Smooth muscle cell of the brain vasculature (primary cell): ENCODE measurements around the gene RMRP.
"Not testable (repeated sequence)": the region's sequence is repeated elsewhere in the genome, so short reads cannot be mapped to it uniquely, and the experiment has no call there.

Source experiments
- DNase-seq: peaks from one replicate; pipeline ENCODE4 v3.0.0-alpha.2; 2012; ENCODE audit warnings: low read depth, low spot score

Gene RMRP

DNA sequence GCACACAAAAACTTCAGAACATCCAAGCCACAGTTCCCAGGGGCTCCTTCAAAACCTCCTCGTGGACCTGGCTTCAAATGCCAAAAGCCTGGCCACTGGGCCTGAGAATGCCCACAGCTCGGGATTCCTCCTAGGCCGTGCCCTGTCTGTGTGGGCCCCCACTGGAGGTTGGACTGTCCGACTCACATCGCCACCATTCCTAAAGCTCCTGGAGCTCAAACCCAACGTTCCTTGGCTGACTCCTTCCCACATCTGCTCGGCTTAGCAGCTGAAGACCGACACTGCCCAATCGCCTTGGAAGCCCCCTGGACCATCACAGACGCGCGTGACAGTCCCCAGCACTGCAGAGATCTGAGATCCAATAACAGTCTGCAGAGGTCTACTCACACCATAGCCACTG lies 14.8 kb downstream of the RMRP start:
- no peak for DNase-seq

DNA sequence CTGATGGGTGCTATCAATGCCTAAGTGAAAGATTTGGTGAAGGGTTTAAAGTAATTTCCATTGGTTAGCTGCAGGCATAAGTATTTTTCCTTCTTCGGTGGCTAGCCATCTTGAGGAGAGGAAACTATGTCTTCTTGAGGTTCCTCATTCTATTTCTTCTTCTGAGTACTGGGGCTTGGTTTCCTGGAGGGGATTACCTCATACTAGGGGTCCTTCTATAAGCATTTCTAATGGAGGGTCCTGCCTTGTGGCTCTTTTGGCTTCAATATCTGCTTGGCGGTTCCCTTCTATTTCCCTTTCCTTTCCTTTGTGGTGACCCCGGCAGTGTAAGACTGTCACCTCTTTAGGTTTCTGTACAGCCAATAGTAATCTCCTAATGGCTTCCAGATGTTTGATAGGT lies 16.3 kb downstream of the RMRP start:
- not testable (repeated sequence) for DNase-seq

DNA sequence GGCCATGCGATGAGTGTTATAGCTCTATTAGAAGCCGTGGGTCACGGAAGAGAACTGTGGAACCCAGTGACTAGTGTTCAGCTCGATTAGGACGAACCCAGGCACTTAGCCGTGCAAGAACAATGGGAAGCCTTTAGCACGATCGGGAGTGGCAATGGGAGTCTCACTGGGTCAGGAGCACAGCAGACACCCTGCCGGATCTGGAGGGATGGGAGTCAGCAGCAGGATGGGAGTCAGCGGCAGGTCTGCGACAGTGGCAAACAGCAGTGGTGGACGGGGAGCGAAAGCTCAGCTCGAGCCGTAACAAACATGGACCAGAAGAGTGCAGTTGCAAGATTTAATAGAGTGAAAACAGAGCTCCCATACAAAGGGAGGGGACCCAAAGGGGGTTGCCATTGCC lies 17.4 kb downstream of the RMRP start:
- DNase-seq = not testable (repeated sequence)

DNA sequence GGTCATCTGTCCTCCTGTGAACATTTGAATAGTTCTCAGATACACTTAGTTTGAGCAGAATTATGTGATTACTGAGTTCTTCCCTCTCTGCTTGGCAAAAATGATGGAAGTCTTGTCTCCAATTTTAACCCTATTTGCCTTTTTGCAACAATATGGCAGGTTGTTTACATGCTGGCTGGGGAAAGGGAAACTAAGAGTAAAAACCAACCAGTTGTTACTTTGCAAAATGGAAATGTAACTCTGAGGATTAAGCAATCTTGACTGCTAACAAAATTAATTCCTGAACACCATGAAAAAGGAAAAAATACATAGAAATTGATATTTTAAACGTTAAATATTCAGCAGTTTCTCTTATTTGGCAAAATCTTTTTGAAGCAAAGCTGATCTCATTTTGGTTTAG lies 18.2 kb downstream of the RMRP start:
- no peak for DNase-seq

DNA sequence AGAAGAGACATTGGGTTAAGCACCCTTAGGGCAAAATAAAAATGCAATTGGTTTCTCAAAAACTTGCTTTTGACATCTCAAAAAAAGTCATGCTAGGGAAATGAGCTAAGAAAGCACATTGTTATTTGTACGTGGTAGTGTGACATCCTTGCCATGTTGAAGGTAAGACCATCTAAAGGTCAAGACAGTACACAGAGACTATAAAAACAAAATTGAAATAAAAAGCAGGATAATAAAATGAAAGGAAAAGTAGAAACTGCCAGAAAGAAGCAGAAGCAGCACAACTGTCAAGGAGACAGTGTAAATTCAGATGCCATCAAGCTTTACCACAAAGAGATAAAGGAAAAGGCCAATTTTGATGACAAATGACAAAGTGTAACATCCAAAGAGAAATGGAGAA lies 18.6 kb downstream of the RMRP start:
- DNase-seq = not testable (repeated sequence)

DNA sequence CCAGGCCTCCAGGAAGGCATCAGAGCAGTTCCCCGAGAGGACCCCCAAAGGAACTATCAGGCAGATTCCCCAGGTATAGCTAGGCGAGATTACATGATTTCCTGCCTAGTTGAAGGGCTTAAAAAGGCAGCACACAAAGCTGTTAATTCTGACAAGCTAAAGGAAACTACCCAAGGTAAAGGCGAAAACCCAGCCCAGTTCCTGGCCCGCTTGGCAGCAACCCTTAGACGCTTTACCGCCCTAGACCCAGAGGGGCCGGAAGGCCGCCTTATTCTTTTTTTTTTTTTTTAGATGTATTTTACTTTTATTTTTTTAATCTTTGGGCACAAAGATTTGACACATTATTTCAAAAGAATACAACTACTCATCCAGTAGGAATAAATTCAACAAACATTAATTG lies 19.1 kb downstream of the RMRP start:
- DNase-seq = not testable (repeated sequence)

DNA sequence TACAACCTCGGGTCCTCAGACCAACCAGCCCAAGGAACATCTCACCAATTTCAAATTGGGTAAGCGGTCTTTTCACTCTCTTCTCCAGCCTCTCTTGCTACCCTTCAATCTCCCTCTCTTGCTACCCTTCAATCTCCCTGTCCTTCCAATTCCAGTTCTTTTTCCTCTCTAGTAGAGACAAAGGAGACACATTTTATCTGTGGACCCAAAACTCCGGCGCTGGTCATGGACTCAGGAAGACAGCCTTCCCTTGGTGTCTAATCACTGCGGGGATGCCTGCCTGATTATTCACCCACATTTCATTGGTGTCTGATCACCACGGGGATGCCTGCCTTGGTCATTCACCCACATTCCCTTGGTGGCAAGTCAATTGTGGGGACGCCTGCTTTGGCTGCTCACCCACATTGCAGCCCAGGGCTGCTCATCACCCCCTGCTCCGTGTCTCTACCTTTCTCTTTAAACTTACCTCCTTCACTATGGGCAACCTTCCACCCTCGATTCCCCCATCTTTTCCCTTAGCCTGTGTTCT lies 20.3 kb downstream of the RMRP start:
- not testable (repeated sequence) for DNase-seq

DNA sequence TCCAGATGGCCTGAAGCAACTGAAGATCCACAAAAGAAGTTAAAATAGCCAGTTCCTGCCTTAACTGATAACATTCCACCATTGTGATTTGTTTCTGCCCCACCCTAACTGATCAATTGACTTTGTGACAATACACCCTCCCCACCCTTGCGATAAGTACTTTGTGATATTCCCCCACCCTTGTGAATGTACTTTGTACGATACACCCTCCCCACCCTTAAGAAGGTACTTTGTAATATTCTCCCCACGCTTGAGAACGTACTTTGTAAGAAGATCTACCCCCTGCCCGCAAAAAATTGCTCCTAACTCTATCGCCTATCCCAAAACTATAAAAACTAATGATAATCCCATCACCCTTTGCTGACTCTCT lies 21.0 kb downstream of the RMRP start:
- DNase-seq = not testable (repeated sequence)

DNA sequence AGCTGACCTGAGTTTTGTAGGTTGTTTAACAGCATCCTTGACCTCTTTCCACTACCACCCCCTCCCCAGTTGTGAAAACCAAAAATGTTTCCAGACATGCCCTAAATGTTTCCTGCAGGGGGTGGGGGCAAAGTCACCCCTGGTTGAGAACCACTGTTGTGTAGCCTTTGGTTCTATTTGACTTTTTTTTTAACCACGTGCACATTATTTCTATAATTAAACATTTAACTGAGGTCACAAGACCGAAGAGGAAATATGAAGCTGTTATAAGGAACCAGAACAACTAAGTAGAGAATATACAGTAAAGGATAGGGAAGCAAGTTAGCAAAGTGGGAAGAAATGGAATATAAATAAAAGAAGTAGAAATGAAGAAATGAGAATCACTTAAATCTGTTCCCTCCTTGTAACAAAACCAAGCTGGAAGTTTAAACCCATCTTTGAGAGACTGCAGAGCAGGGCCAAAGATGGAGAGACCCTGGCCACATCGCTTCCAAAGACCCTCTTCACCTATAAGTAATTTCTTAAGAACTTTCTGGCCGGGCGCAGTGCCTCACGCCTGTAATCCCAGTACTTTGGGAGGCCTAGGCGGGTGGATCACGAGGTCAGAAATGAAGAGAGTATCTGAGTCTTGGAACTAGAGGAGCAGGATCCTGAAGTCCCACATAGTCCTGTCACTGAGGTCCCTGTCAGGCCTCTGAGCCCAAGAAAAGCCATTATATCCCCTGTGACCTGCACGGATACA lies 21.5 kb downstream of the RMRP start:
- no peak for DNase-seq

DNA sequence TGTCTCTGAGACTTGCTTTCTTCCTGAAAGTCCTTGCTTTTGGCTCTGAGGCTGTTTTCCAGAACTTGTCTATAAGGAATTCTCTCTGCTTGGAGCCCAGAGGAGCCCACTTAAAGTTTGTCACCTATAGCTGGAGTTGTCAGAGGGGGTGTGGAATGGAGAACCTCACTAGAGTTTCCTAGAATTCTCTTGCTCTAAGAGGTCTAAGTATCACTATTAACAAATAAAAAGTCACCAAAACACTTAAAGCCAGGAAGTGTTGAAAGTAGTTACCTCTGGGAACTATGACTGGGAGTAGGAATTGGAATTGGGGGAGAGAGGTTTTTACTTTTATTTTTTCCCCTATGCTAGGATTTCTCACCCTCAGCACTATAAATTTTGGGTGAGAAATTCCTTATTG lies 22.1 kb downstream of the RMRP start:
- no peak for DNase-seq

DNA sequence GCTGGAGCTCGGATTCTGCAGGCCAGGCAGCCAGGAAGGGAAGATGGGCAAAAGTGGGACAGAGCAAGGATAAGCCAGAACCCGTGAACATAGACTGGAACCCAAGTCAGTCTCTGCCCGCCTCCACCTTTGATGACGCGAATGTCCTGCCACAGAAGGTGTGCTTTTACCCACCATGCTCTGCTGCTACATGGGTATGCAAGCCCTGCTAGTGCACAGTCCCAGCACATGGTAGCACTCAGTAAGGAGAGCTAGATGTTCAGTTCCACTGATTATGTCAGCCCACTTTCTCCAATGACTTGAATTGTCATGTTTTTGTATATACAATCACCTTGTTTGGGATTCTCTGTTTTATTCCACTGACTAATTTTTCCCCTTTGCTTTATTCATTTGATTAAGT lies 28.2 kb downstream of the RMRP start:
- DNase-seq = no peak

DNA sequence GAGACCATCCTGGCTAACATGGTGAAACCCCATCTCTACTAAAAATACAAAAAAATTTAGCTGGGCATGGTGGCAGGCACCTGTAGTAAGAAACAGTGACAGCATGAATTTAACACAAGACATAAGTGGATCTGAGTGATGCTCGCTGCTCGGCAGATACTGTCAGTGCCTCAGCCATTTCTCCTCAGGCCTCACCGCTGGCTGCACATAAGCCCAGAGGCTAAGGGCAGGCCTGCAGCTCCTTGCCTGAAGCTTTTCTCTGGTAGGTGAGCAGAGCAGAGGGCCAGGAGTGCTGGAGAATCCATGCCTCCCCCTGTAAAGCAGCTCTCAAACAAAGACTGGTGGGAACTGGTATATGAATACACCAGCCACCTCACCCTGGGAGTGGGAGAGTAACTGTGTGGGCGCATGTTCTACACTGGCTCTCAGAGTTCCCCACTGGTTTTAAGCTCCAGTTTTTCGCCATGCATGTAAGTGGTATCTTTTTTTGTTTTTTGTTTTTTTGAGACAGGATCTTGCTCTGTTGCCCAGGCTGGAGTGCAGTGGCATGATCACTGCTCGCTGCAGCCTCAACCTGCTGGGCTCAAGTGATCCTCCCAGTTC lies 29.3 kb downstream of the RMRP start:
- DNase-seq = no peak

DNA sequence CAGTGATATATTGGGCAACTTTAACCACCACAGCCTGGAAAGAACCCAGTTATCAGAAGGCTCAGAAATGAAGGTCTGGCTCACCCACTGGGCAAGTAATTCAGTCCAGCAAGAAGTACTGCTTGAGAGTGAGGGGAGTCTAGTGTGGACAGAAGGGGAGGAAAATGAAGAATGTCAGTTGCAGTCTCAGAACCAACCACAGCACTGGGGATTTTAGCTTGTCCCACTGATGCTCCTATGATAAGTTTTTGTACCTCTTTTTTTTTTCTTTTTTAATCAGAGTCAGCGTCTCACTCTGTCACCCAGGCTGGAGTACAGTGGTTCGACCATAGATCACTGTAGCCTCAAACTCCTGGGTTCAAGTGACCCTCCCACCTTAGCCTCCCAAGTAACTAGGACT lies 30.2 kb downstream of the RMRP start:
- DNase-seq = no peak

DNA sequence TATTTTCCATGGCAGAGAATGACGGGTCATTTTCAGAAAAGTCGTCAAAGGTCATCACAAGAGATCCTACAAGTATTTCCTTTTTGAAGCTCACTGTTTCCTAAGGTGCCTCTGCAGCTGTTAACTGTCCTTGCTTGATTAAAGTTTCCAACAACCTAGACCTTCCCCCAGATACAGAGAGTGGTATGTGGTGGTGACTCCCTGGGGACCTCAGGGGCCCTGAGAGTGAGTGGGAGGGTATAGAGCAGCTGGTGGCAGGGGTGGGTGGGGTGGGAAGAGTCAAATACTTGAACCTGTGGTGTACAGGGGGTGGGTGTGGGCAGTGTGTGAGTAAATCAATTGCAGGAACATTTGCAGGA lies 38.0 kb downstream of the RMRP start:
- DNase-seq = no peak

DNA sequence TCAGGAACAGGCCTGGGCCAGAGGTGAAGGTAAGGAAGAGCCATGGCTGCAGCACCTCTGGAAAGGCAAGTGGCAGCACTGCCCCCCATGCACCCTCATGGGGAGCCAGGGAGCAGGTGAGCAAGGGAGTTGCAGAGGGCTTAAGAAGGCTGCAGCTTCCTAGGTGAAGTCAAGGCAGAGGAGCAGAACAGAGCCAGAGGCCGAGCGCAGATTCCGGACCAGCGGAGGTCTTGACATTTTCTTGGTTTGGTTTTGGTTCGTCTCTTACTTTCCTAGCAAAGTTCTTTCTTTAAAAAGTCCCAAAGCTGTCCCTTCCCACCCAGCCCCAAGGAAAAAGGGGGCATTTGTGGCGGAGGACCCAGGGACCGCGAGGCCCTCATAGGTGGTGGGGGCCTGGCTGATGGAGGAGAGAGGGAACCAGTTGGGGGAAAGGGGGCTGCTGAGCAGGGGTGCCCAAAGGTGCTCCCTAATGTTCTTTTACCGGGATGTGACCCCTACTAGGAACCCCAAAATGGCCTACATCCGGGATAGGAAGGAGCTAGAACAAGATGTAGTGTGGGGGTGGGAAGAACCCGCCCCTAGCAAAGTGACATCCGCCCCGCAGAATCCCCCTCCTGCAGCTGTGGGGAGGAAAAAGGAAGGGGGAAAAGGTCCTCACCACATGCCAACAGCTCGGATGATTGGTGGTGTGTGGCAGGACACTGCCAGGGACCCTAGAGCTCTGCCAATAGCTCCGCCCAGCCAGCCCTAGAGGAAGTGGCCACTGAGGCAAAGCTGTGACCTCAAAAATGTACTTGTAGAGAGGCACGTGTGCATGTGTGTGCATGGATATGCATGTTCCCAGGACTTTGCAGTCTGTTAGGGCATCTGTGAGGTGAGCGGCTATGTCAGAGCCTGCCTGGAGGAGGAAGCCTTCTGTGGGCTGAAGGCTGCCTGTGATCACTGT lies 38.7 kb downstream of the RMRP start:
- no peak for DNase-seq

DNA sequence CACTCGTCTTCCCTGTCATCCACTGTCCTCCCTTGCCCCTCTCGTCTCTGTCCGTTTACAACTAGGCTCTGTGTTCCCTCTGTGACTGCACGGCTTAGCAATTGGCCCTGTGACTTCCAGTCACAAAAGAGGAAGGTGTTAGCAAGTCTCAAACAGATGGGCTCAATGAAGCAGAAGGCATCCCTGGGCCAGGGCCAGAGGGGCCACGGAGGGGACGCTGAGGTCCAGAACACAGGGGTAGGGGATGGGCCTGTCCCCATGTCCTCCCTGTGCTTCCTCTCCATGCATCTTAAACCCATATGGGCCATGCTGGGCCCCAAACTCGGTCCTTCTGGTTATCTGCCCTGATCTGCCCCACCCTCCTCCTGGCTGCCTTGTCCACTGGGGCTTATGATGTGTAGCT lies 39.5 kb downstream of the RMRP start, which contains the start of gene CD72:
TSS of gene CD72 (minus strand) at position 89 of the 403 bp plus-strand sequence. CDS start 110 bp downstream, outside the sequence.
- DNase-seq = no peak

DNA sequence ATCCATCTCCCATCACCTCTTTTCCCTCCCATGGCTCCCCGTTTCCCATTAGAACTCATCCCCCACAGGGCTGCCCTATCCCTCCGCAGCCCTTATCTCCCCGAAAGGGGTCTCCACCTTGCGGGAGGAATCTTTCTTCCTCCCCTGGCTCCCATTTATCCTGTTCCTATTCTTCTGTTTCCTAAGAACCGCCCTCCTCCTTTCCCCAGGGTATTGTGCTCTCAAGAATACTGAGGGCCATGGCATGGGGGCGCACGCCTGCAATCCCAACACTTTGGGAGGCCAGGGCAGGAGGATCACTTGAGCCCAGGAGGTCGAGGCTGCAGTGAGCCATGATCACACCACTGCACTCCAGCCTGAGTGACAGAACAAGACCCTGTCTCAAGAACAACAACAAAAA lies 40.3 kb downstream of the RMRP start:
- DNase-seq = no peak

DNA sequence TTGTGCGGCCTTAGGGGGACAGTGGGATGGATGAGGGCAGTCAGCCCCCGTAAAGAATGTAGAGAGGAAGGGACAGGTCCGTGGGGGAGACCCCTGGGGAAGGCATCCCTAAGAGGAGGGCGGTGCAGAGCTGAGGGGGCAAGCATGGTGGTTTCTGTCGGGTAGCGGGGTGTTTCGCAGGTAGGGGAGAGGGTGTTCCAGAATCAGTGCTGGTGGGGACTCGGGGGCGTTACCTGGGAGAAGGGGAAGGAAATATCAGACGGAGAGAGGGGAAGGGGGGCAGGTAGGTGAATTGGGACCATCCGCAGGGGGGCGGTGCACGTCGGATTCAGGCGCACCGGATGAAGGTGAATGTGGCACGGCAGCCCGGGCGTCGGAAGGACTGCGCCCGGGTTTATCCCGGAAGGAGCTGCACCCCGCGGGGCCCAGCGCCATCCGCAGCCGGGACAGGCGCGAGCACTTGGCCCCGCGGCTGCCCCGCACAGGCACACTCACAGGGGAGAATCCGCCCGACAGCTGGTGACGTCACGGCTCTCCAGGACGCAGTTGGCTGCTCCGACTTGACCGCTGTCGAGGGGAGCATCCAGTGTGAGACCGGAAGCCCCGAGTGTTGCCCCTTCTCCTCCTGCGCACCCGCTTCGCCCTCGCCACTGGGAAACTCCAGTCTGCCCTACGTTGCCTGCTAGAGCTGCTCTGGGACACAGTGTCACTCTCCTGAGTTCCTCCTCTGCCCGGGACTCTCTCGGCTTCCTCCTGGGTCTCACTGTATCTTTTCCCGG lies 40.9 kb downstream of the RMRP start:
- no peak for DNase-seq

DNA sequence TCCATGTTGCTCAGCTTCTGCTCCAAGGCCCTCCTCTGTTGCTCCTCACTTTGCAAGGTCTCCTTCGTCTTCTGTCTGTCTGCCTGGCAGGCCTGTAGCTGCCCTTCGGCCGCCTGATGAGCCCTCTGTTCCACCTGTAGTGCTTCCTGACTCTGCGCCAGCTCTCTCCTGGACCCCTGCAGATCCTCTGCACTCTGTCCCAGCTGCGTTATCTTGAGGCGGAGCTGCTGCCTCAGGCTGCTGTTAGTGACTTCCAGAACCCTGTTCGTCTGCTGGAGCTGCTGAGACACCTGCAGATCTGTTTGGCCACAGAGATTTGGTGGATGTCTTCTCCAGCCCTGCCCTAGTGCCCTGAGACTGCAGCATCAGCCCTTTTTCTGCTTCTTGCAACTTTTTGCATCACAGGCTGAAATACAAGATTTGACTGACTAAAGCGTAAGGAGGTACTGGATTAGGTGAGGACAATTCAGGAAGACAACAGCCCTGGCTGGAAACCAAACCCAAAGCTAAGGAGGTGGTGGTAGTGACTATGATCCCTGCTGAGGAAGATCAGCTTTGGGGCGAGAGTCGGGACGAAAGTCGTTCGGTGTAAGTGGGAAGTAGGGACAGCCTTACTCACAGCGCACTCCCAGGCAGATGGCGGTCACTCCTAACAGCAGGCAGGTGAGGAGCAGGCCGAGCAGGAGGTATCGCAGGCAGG lies 41.7 kb downstream of the RMRP start:
- DNase-seq = no peak

DNA sequence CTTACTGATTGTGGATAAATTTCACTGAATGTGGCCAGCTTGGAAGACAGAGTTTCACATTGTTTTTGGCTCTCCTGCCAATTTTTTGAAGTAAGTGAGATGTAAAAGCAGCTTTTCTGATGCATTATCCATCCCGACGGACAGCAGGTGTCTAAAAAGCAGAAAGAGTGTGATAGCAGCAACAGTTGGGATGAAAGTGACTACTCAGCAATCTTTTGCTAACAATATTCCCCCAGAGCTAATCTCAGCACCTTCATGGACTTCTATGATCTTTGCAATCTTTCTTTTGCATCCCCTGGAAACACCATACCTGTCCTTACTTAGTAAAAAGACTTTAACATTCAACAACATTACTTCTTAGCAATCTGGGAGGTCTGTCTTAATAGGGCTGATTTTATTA lies 45.0 kb downstream of the RMRP start:
- no peak for DNase-seq

DNA sequence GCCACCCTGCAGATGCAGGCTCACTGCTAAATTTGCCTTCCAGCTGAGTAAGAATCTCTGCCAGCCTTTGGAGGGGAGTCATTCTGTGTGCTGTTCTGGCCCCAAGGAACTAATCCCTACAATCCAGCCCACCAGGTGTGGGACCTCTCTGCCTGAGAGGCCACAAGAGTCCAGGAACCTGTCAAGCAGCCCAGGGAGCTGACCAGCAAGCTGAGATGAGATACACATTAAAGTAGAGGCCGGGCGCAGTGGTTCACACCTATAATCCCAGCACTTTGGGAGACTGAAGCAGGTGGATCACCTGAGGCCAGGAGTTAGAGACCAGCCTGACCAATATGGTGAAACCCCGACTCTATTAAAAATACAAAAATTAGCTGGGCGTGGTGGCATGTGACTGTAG lies 45.8 kb downstream of the RMRP start:
- DNase-seq = not testable (repeated sequence)
